Pancreas (tissue), 10 donors: ENCODE data around the gene NPTN. TPM values are rescaled to one million over a fixed set of nuclear protein-coding genes. Genes with fewer than 3 reads are reported as not detected.

Experiments used
- ATAC-seq, 4 donors: fragments of 200-7000 bp; cut with Tn5 transposase; one replicate each; pipeline versions ENCODE4 v1.8.0 to v1.9.1; 2020; ENCODE audit warnings: mild to moderate bottlenecking in 4 of 4, moderate library complexity in 4 of 4
- DNase-seq, 6 donors: peaks; one replicate each; pipeline ENCODE4 v3.0.0-alpha.2; 2020
- FAIRE-seq: peaks from 2 replicates; lab custom pipeline; 2012; peaks lifted over from hg19 to GRCh38; lab: Jason Lieb, UNC
- H3K27ac ChIP-seq, 4 donors: fragments of 200-600 bp; sonication (generic); 1 replicate in 3 of 4; 2 replicates in 1 of 4; pipeline versions ENCODE4 v1.5.0 to v1.8.0; 2020
- H3K27me3 ChIP-seq, 4 donors: fragments of 200-600 bp; one replicate each; pipeline ENCODE4 v1.8.0; 2021
- H3K36me3 ChIP-seq, 3 donors: fragments of 200-600 bp; sonication (generic) in 1 of 3; one replicate each; pipeline versions ENCODE4 v1.5.0 to v1.8.0; 2020 to 2021
- H3K4me1 ChIP-seq, 3 donors: fragments of 200-600 bp; one replicate each; pipeline ENCODE4 v1.8.0; 2021
- H3K4me3 ChIP-seq, 4 donors: fragments of 200-600 bp; sonication (generic) in 2 of 4; one replicate each; pipeline versions ENCODE4 v1.5.0 to v1.8.0; 2020 to 2021
- H3K9me3 ChIP-seq, 4 donors: fragments of 200-600 bp; one replicate each; pipeline ENCODE4 v1.8.0; 2021
- CTCF ChIP-seq, 4 donors: fragments of 200-600 bp; sonication (generic) in 3 of 4; IDR thresholded peaks; one replicate each; pipeline versions ENCODE4 v1.5.0 to v1.8.0; 2021; ENCODE audit warnings: antibody characterized with exemption in 4 of 4
- WGBS, 2 donors: extraction: QIAGEN DNeasy Blood & Tissue Kit; methylation state at CpG; one replicate each; pipeline ENCODE4 v1.1.7; 2013; 5-methylcytosine and 5-hydroxymethylcytosine counted together
- intact Hi-C, 3 donors: fragments of 100-400 bp; cut with DNase I; formaldehyde crosslinking; loops; one replicate each; pipeline versions ENCODE4 v1.11.1 to v1.14.2; 2022
- polyA plus RNA-seq, 2 donors: library from polyadenylated mRNA; stranded (reverse); fragments of 200-250 nt; gene quantifications; one replicate each; pipeline ENCODE4 v1.2.3, GENCODE V29; 2013
- total RNA-seq, 6 donors: library from RNA; stranded (reverse); fragmentation: NEBNext Ultra II Directional in 4 of 6; extraction: Animal tissue kit (Norgen Biotek cat#: 25700) in 4 of 6; gene quantifications; one replicate each; pipeline versions ENCODE4 v1.2.1 to v1.2.4, GENCODE V29; 2021 to 2023
- donor health status: healthy with polysubstance abuse.
- donor health status: DM: no; HTN: no; CAD: no; lungs with moderate emphysema.
- donor health status: DM: no; HTN: no; CAD: no.
- donor health status: control.
- donor health status: control.
- donor health status: Bipolar disorder and iron deficiency.
- donor health status: DM: yes; HTN: yes; CAD: no.
- donor health status: DM: no; HTN: no; CAD: no.
- donor health status: DM: no; HTN: no; CAD: no.
- donor health status: DM: yes; HTN: yes; CAD: no.

NPTN gene
- total and polyA plus RNA-seq, 8 donors = 16.2 to 61.9 (median 36.8) TPM

GRCh38 chr15:73677146-73677607 is 44.0 kb upstream of the NPTN start:
- peak; percentile 79 to 85 (median 84) for TF ChIP-seq CTCF (IDR thresholded peaks at IDR 0.05)

GRCh38 chr15:73674587-73674986 is 41.4 kb upstream of the NPTN start:
- no peak overlapping the region for H3K4me3 ChIP-seq
- no peaks in the 10 kb centered on the region for H3K27me3 ChIP-seq
- no peak for TF ChIP-seq CTCF (IDR thresholded peaks at IDR 0.05)
- no peak for FAIRE-seq
- H3K4me1 ChIP-seq = no peaks in the 10 kb centered on the region
- H3K36me3 ChIP-seq = no peaks in the 10 kb centered on the region
- H3K9me3 ChIP-seq = no peaks in the 10 kb centered on the region
- no peak for ATAC-seq
- 82 to 93% methylated on average over 1 of the region's 1 CpG for WGBS, 2 donors
- intact Hi-C loops = no loop called here
- H3K27ac ChIP-seq = no peak overlapping the region
- no peak for DNase-seq

More at GRCh38 chr15:73677146-73677607, 44.0 kb upstream of the NPTN start:
- DNase-seq (peak in 5 of 6 donors; percentile 56 to 80 (median 61)), ATAC-seq (peak; percentile 94 to 99 (median 96)), FAIRE-seq (no peak)
- H3K27me3 ChIP-seq = no peaks in the 10 kb centered on the region
- 40 to 41% methylated on average over 5 of the region's 5 CpGs for whole genome bisulfite sequencing, 2 donors
- H3K9me3 ChIP-seq = no peaks in the 10 kb centered on the region
- H3K4me1 ChIP-seq = no peaks in the 10 kb centered on the region
- intact Hi-C loops = no loop called here
- no peak overlapping the region for H3K27ac ChIP-seq
- H3K4me3 ChIP-seq = no peak overlapping the region
- no peaks in the 10 kb centered on the region for H3K36me3 ChIP-seq

- no peak for ATAC-seq
Observed at GRCh38 chr15:73660455-73660854, 27.3 kb upstream of the NPTN start.

GRCh38 chr15:73658645-73659044 is 25.5 kb upstream of the NPTN start:
- Histone ChIP-seq H3K9me3 (no peaks in the 10 kb centered on the region), H3K27me3 (no peaks in the 10 kb centered on the region), H3K36me3 (no peaks in the 10 kb centered on the region), H3K4me3 (no peak overlapping the region), H3K4me1 (no peaks in the 10 kb centered on the region), H3K27ac (no peak overlapping the region)
- TF ChIP-seq CTCF (IDR thresholded peaks at IDR 0.05) = no peak
- ATAC-seq = no peak
- no peak for FAIRE-seq
- intact Hi-C loops = no loop called here
- 64 to 65% methylated on average over 1 of the region's 1 CpG for WGBS, 2 donors
- DNase-seq = no peak

More at GRCh38 chr15:73660455-73660854, 27.3 kb upstream of the NPTN start:
- no peak for DNase-seq
- FAIRE-seq = no peak
- Histone ChIP-seq H3K4me3 (no peak overlapping the region), H3K27ac (no peak overlapping the region), H3K4me1 (no peaks in the 10 kb centered on the region), H3K9me3 (no peaks in the 10 kb centered on the region), H3K27me3 (no peaks in the 10 kb centered on the region), H3K36me3 (no peaks in the 10 kb centered on the region)
- intact Hi-C loops = no loop called here
- TF ChIP-seq CTCF (IDR thresholded peaks at IDR 0.05) = no peak

- Histone ChIP-seq H3K27me3 (no peaks in the 10 kb centered on the region), H3K9me3 (no peaks in the 10 kb centered on the region), H3K4me1 (no peaks in the 10 kb centered on the region), H3K27ac (no peak overlapping the region), H3K36me3 (no peaks in the 10 kb centered on the region), H3K4me3 (no peak overlapping the region)
- TF ChIP-seq CTCF (IDR thresholded peaks at IDR 0.05) = no peak
- ATAC-seq = no peak
- 77 to 87% methylated on average over 2 of the region's 2 CpGs for WGBS, 2 donors
- intact Hi-C loops = no loop called here
- DNase-seq = no peak
- FAIRE-seq = no peak
Observed at GRCh38 chr15:73655724-73656123, 22.5 kb upstream of the NPTN start.
